ENCODE results near the gene AMPH. TPM values are rescaled to one million over a fixed set of nuclear protein-coding genes. Genes with fewer than 3 reads are reported as not detected.
"Not testable (repeated sequence)": the region's sequence is repeated elsewhere in the genome, so short reads cannot be mapped to it uniquely, and the experiment has no call there.

AMPH gene
- total and polyA plus RNA-seq, 4 experiments from 2014 or later = 0.09 to 0.26 (median 0.14) TPM; not detected in 1

DNA sequence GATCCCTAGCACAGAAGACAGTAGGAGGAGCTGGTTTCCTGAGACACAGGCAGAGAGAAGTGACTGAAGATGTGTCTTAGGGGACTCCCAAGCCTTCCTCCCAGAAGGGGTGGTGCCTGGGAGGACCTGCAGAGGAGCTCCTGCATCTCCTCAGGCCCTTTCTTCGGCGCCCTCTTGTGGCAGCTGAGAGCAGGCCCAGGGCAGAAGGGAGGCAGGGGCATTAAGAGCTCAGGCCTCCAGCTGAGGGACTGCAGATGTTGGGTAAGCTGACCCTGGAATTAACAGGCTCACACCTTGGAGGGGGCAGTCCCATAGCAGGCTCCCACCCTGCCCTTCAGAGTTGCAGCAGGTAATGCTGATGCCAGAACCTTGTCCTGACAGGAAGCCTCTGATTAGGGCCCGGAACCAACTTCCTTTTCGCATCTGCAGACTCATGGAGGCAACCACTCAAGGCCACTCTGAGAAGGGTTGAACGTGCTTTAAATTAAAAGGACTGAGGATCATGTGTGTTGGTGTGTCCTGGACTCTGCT, 272.0 kb downstream of the AMPH start:
- ChIA-PET POLR2A (ENCODE audit: partially characterized antibody) (interaction anchor here (0.7 to 1.7 kb wide), 8 partner anchors 9 to 181 kb away, joined by 3 to 8 read pairs (median 5); partner anchors contain the start of gene STARD3NL), CTCF (ENCODE audit: partially characterized antibody) (interaction anchor here (1.0 to 16.6 kb wide), 14 partner anchors 9 to 161 kb away, joined by 3 to 758 read pairs (median 8); no protein-coding TSS in a partner anchor)
- Histone ChIP-seq H3K4me3 (ENCODE audit: low read length in 2 of 2) (peak overlapping the region; percentile 42 to 48), H3K27ac (ENCODE audit: low read depth, low read length) (peak overlapping the region; percentile 91), H3K4me1 (ENCODE audit: insufficient read depth, low read length) (peaks cover 34% of the 10 kb centered on the region)
- intact Hi-C loops (cut with micrococcal nuclease) = loop anchor here (1.0 kb wide), 1 partner anchor 144 kb away; no protein-coding TSS in a partner anchor
- not testable (repeated sequence) for H3K9me3 Mint-ChIP-seq; H3K27me3 Mint-ChIP-seq; H3K36me3 ChIP-seq (ENCODE audit: insufficient read depth, low read length); H3K27me3 ChIP-seq (ENCODE audit: insufficient read depth, low read length); H3K9me3 ChIP-seq (ENCODE audit: control insufficient read depth in 1 of 2, low read length in 2 of 2)
- Mint-ChIP-seq H3K4me3 (peak overlapping the region; percentile 93 to 96 (median 96)), H3K27ac (peak overlapping the region; percentile 91 to 98 (median 96)), H3K4me1 (peaks cover 25 to 71% (median 37%) of the 10 kb centered on the region in 4 donors), H3K36me3 (peaks cover 0 to 23% of the 10 kb centered on the region in 2 donors)
- peak; percentile 64 to 82 (median 67) for DNase-seq

DNA sequence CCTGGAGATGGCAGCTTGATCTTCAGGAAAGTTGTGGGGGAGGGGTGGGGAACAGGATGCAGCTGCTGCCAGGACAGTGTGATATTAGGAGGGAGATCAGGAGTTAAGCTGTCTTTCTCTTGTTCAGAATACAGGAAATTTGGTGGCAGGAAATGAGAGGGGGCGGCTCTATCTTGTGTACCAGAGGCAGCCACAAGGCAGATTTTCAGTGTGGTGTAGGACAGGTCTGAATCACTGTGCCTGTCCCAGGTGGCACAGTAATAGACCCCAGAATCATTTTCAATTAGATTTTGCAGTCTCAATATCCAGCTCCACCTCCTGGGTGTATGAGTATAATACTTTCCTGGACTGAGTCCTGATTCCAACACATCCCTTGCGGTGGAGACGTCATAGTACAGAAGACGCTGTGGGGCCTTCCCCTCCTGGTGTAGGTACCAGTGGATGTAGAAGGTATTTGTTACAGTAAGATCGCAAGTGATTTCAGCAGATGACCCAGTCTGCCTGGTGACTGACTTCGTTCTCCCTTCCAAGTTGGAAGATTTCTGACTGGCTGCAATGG, 272.8 kb downstream of the AMPH start:
- intact Hi-C loops (cut with micrococcal nuclease); H3K9me3 Mint-ChIP-seq; H3K27me3 Mint-ChIP-seq; H3K36me3 ChIP-seq (ENCODE audit: insufficient read depth, low read length); H3K27me3 ChIP-seq (ENCODE audit: insufficient read depth, low read length); H3K9me3 ChIP-seq (ENCODE audit: control insufficient read depth in 1 of 2, low read length in 2 of 2): not testable (repeated sequence)
- Mint-ChIP-seq H3K4me1 (peaks cover 25 to 71% (median 40%) of the 10 kb centered on the region in 4 donors), H3K27ac (peak overlapping the region; percentile 91 to 98 (median 96)), H3K36me3 (peaks cover 0 to 24% of the 10 kb centered on the region in 2 donors), H3K4me3 (peak overlapping the region; percentile 93 to 96 (median 96))
- Histone ChIP-seq H3K4me3 (ENCODE audit: low read length in 2 of 2) (peak overlapping the region; percentile 36 to 48), H3K4me1 (ENCODE audit: insufficient read depth, low read length) (peaks cover 28% of the 10 kb centered on the region), H3K27ac (ENCODE audit: low read depth, low read length) (peak overlapping the region; percentile 91)
- peak in 4 of 5 donors; percentile 47 to 77 (median 49) for DNase-seq
- CTCF ChIA-PET (ENCODE audit: partially characterized antibody) = interaction anchor here (1.0 to 16.6 kb wide), 14 partner anchors 9 to 160 kb away, joined by 3 to 758 read pairs (median 8); no protein-coding TSS in a partner anchor
- POLR2A ChIA-PET (ENCODE audit: partially characterized antibody) = interaction anchor here (0.7 to 1.7 kb wide), 9 partner anchors 10 to 1719 kb away, joined by 3 to 8 read pairs (median 4); partner anchors contain the start of gene STARD3NL

DNA sequence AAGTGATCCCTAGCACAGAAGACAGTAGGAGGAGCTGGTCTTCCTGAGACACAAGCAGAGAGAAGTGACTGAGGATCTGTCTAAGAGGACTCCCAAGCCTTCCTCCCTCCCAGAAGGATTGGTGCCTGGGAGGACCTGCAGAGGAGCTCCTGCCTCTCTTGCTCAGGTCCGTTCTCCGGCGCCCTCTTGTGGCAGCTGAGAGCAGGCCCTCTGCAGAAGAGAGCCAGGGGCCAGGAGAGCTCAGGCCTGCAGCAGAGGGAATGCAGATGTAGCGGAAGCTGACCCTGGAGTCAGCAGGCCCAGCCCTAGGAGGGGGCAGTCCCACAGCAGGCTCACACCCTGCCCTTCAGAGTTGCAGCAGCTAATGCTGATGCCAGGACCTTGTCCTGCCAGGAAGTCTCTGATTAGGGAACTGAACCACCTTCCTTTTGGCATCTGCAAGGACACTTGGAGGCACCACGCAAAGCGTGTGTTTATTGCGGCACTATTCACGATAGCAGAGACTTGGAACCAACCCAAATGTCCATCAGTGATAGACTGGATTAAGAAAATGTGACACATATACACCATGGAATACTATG, 276.8 kb downstream of the AMPH start:
- peak overlapping the region; percentile 71 to 86 (median 80) for H3K4me3 Mint-ChIP-seq
- intact Hi-C loops (cut with micrococcal nuclease) = not testable (repeated sequence)

DNA sequence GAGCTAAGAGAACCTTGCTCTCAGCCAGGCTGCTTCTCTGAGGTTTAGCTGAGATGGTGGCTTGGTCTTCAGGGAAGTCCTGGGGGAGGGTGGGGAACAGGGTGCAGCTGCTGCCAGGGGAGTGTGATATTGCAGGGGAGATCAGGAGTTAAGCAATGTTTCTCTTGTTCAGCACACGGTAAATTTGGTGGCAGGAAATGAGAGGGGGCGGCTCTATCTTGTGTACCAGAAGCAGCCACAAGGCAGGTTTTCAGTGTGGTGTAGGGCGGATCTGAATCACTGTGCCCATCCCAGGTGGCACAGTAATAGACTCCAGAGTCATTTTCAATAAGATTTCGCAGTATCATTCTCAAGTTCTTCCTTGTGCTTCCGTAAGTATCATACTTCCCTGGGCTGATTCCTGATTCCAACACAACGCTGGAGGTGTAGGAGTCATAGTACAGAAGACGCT, 277.7 kb downstream of the AMPH start:
- H3K27me3 Mint-ChIP-seq; intact Hi-C loops (cut with micrococcal nuclease); H3K27me3 ChIP-seq (ENCODE audit: insufficient read depth, low read length); H3K9me3 ChIP-seq (ENCODE audit: control insufficient read depth in 1 of 2, low read length in 2 of 2); H3K36me3 Mint-ChIP-seq; H3K36me3 ChIP-seq (ENCODE audit: insufficient read depth, low read length); H3K9me3 Mint-ChIP-seq; DNase-seq: not testable (repeated sequence)
- CTCF ChIA-PET (ENCODE audit: partially characterized antibody) = interaction anchor here (0.8 to 10.5 kb wide), 9 partner anchors 9 to 244 kb away, joined by 4 to 137 read pairs (median 9); no protein-coding TSS in a partner anchor
- peaks cover 16% of the 10 kb centered on the region for H3K4me1 ChIP-seq (ENCODE audit: insufficient read depth, low read length)
- Mint-ChIP-seq H3K27ac (peak overlapping the region; percentile 70 to 92 (median 90)), H3K4me3 (peak overlapping the region; percentile 71 to 86 (median 80)), H3K4me1 (peaks cover 12 to 48% (median 33%) of the 10 kb centered on the region in 4 donors)
- peak overlapping the region in 1 of 2 donors; percentile 24 for H3K4me3 ChIP-seq (ENCODE audit: low read length in 2 of 2)
- peak overlapping the region; percentile 35 for H3K27ac ChIP-seq (ENCODE audit: low read depth, low read length)
- POLR2A ChIA-PET (ENCODE audit: partially characterized antibody) = interaction anchor here (0.7 to 1.6 kb wide), 3 partner anchors 8 to 18 kb away, joined by 3 to 6 read pairs (median 3); no protein-coding TSS in a partner anchor

More for the DNA sequence above, 276.8 kb downstream of the AMPH start:
- not testable (repeated sequence) for H3K27me3 ChIP-seq (ENCODE audit: insufficient read depth, low read length); H3K9me3 Mint-ChIP-seq; H3K4me3 ChIP-seq (ENCODE audit: low read length in 2 of 2); H3K9me3 ChIP-seq (ENCODE audit: control insufficient read depth in 1 of 2, low read length in 2 of 2); H3K27me3 Mint-ChIP-seq; H3K36me3 ChIP-seq (ENCODE audit: insufficient read depth, low read length)
- Mint-ChIP-seq H3K36me3 (peaks cover 0 to 14% of the 10 kb centered on the region in 2 donors), H3K27ac (peak overlapping the region in 6 of 7 donors; percentile 47 to 92 (median 88)), H3K4me1 (peaks cover 12 to 52% (median 32%) of the 10 kb centered on the region in 4 donors)
- ChIA-PET CTCF (ENCODE audit: partially characterized antibody) (interaction anchor here (0.7 to 10.5 kb wide), 15 partner anchors 8 to 245 kb away, joined by 3 to 137 read pairs (median 7); no protein-coding TSS in a partner anchor), POLR2A (ENCODE audit: partially characterized antibody) (interaction anchor here (0.7 to 1.6 kb wide), 3 partner anchors 9 to 138 kb away, joined by 3 to 6 read pairs (median 5); no protein-coding TSS in a partner anchor)
- DNase-seq = peak in 2 of 5 donors; percentile 37 to 59
- Histone ChIP-seq H3K27ac (ENCODE audit: low read depth, low read length) (peak overlapping the region; percentile 35), H3K4me1 (ENCODE audit: insufficient read depth, low read length) (peaks cover 16% of the 10 kb centered on the region)

DNA sequence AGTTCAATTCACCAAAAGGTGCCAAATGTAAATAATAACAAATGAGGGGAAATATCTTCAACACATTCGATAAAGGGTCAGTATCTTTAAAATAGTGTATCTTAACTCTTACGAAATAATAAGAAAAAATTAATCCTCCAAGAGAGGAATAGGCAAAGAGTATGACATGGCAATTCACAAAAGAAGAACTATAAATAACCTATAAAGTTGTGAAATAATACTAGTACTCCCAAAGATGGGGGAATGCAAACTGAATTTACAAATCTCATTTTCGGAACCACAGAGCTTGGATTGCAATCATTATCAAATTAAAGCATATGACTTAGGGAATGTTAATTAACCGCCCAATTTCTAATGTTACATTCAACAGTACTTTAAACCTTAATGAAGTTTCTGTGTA, 279.6 kb downstream of the AMPH start:
- H3K4me3 ChIP-seq (ENCODE audit: low read length in 2 of 2) = no peak overlapping the region

DNA sequence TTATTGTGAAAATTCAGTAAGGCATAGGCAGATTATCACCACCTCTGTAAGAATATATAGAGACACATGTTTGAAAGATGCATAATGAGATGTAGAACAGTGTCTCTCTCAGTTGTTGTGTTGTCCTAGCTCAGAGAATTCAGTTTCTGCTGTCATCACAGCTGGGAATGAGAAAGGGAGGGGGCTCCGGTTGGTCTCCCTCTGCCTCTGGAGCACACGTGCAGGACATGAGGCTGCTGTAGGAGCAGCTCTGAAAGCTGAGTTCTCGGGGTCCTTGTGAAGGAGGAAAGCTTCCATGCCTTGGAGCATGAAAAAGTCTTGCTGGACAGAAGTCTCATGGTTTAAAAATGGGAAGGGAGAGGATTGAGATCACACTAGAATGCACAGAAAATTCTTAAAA, 280.4 kb downstream of the AMPH start:
- intact Hi-C loops (cut with micrococcal nuclease); DNase-seq; H3K9me3 ChIP-seq (ENCODE audit: control insufficient read depth in 1 of 2, low read length in 2 of 2); H3K27me3 Mint-ChIP-seq; H3K27me3 ChIP-seq (ENCODE audit: insufficient read depth, low read length); H3K36me3 Mint-ChIP-seq; H3K9me3 Mint-ChIP-seq; H3K36me3 ChIP-seq (ENCODE audit: insufficient read depth, low read length): not testable (repeated sequence)
- peaks cover 12% of the 10 kb centered on the region for H3K4me1 ChIP-seq (ENCODE audit: insufficient read depth, low read length)
- Mint-ChIP-seq H3K4me1 (peaks cover 17 to 48% (median 29%) of the 10 kb centered on the region in 4 donors), H3K27ac (peak overlapping the region; percentile 54 to 97 (median 92)), H3K4me3 (peak overlapping the region; percentile 86 to 94 (median 90))
- POLR2A ChIA-PET (ENCODE audit: partially characterized antibody) = interaction anchor here (0.7 to 1.7 kb wide), 2 partner anchors 15 to 1383 kb away, joined by 3 to 5 read pairs; no protein-coding TSS in a partner anchor
- peak overlapping the region; percentile 78 for H3K27ac ChIP-seq (ENCODE audit: low read depth, low read length)
- CTCF ChIA-PET (ENCODE audit: partially characterized antibody) = interaction anchor here (1.5 to 10.5 kb wide), 7 partner anchors 11 to 135 kb away, joined by 4 to 137 read pairs (median 6); no protein-coding TSS in a partner anchor
- peak overlapping the region in 1 of 2 donors; percentile 22 for H3K4me3 ChIP-seq (ENCODE audit: low read length in 2 of 2)

More for the DNA sequence above, 279.6 kb downstream of the AMPH start:
- peaks cover 14 to 42% (median 26%) of the 10 kb centered on the region in 4 donors for H3K4me1 Mint-ChIP-seq
- Histone ChIP-seq H3K9me3 (ENCODE audit: control insufficient read depth in 1 of 2, low read length in 2 of 2) (no peaks in the 10 kb centered on the region), H3K36me3 (ENCODE audit: insufficient read depth, low read length) (no peaks in the 10 kb centered on the region), H3K4me1 (ENCODE audit: insufficient read depth, low read length) (peaks cover 12% of the 10 kb centered on the region), H3K27me3 (ENCODE audit: insufficient read depth, low read length) (no peaks in the 10 kb centered on the region), H3K27ac (ENCODE audit: low read depth, low read length) (no peak overlapping the region)
- H3K27me3 Mint-ChIP-seq = no peaks in the 10 kb centered on the region
- H3K36me3 Mint-ChIP-seq = peaks cover 0 to 8% of the 10 kb centered on the region in 2 donors
- CTCF ChIA-PET (ENCODE audit: partially characterized antibody) = interaction anchor here (5.7 to 10.5 kb wide), 3 partner anchors 15 to 136 kb away, joined by 39 to 137 read pairs (median 67); no protein-coding TSS in a partner anchor
- no peaks in the 10 kb centered on the region for H3K9me3 Mint-ChIP-seq
- peak overlapping the region; percentile 86 to 94 (median 90) for H3K4me3 Mint-ChIP-seq
- POLR2A ChIA-PET (ENCODE audit: partially characterized antibody) = interaction anchor here (0.7 kb wide), 1 partner anchor 1384 kb away, joined by 3 read pairs; no protein-coding TSS in a partner anchor
- intact Hi-C loops (cut with micrococcal nuclease) = no loop called here
- peak overlapping the region in 4 of 7 donors; percentile 52 to 92 (median 73) for H3K27ac Mint-ChIP-seq
- DNase-seq = no peak
